Smooth muscle cell (in vitro differentiated cells): ENCODE data around the gene RFNG. TPM values are rescaled to one million over a fixed set of nuclear protein-coding genes. Genes with fewer than 3 reads are reported as not detected.
A peak's percentile ranks its signal among the peaks of the same experiment; 100 is the strongest.

Experiments
- DNase-seq: peaks from one replicate; lab custom pipeline; 2025; ENCODE audit not compliant: unreplicated experiment; lab: John Stamatoyannopoulos, UW
- H2AFZ ChIP-seq: fragments of 200-600 bp; sonication (generic); 2 replicates; pipeline ENCODE4 v1.6.0; 2016; ENCODE audit warnings: antibody characterized with exemption, low read depth, mild to moderate bottlenecking
- H3F3A ChIP-seq: fragments of 200-600 bp; sonication (generic); 2 replicates; pipeline ENCODE4 v1.6.0; 2017; ENCODE audit warnings: antibody characterized with exemption, low read depth
- H3K27ac ChIP-seq: fragments of 200-600 bp; sonication (generic); 2 replicates; pipeline ENCODE4 v1.5.1; 2016; ENCODE audit warnings: low read depth, mild to moderate bottlenecking
- H3K27me3 ChIP-seq: fragments of 200-600 bp; sonication (generic); 2 replicates; pipeline ENCODE4 v1.6.1; 2016; ENCODE audit warnings: low read depth, mild to moderate bottlenecking
- H3K36me3 ChIP-seq: fragments of 200-600 bp; sonication (generic); 2 replicates; pipeline ENCODE4 v1.5.1; 2016; ENCODE audit warnings: low read depth
- H3K4me1 ChIP-seq: fragments of 200-600 bp; sonication (generic); 2 replicates; pipeline ENCODE4 v1.5.1; 2016; ENCODE audit warnings: low read depth
- H3K4me2 ChIP-seq: fragments of 200-600 bp; sonication (generic); 2 replicates; pipeline ENCODE4 v1.6.0; 2016; ENCODE audit warnings: mild to moderate bottlenecking
- H3K4me3 ChIP-seq: fragments of 200-600 bp; sonication (generic); 2 replicates; pipeline ENCODE4 v1.5.1; 2016; ENCODE audit warnings: mild to moderate bottlenecking
- H3K79me2 ChIP-seq: fragments of 200-600 bp; sonication (generic); 2 replicates; pipeline ENCODE4 v1.6.0; 2016; ENCODE audit warnings: low read depth, mild to moderate bottlenecking
- H3K9ac ChIP-seq: fragments of 200-600 bp; sonication (generic); 2 replicates; pipeline ENCODE4 v1.6.0; 2016; ENCODE audit warnings: low read depth
- H3K9me3 ChIP-seq: fragments of 200-600 bp; sonication (generic); replicated peaks from 2 replicates; pipeline ENCODE4 v1.5.1; 2016; ENCODE audit warnings: low read depth
- H4K20me1 ChIP-seq: fragments of 200-600 bp; sonication (generic); 2 replicates; pipeline ENCODE4 v1.6.0; 2016; ENCODE audit warnings: low read depth
- CTCF ChIP-seq: fragments of 200-600 bp; sonication (generic); IDR thresholded peaks from 2 replicates; pipeline ENCODE4 v1.5.1; 2017; ENCODE audit warnings: borderline replicate concordance, mild to moderate bottlenecking, antibody characterized with exemption; ENCODE audit not compliant: insufficient read depth, poor library complexity, severe bottlenecking
- WGBS: methylation state at CpG from one replicate; pipeline ENCODE4 v1.1.7; 2016; ENCODE audit warnings: low lambda C conversion rate; 5-methylcytosine and 5-hydroxymethylcytosine counted together
- polyA plus RNA-seq: library from polyadenylated mRNA; unstranded; fragments of >200 nt; fragmentation: Nextera tagmentation; extraction: Ambion mirVana; gene quantifications from 2 replicates; pipeline ENCODE4 v1.2.1, GENCODE V29; 2016
- total RNA-seq: library from RNA; depleted of rRNA; stranded (reverse); fragments of >200 nt; gene quantifications from 2 replicates; pipeline ENCODE4 v1.2.3, GENCODE V29; 2014

Gene RFNG, protein sequence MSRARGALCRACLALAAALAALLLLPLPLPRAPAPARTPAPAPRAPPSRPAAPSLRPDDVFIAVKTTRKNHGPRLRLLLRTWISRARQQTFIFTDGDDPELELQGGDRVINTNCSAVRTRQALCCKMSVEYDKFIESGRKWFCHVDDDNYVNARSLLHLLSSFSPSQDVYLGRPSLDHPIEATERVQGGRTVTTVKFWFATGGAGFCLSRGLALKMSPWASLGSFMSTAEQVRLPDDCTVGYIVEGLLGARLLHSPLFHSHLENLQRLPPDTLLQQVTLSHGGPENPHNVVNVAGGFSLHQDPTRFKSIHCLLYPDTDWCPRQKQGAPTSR
- total RNA-seq (20.3 and 27.1 TPM in 2 replicates), polyA plus RNA-seq (54.9 and 58.8 TPM in 2 replicates)

DNA sequence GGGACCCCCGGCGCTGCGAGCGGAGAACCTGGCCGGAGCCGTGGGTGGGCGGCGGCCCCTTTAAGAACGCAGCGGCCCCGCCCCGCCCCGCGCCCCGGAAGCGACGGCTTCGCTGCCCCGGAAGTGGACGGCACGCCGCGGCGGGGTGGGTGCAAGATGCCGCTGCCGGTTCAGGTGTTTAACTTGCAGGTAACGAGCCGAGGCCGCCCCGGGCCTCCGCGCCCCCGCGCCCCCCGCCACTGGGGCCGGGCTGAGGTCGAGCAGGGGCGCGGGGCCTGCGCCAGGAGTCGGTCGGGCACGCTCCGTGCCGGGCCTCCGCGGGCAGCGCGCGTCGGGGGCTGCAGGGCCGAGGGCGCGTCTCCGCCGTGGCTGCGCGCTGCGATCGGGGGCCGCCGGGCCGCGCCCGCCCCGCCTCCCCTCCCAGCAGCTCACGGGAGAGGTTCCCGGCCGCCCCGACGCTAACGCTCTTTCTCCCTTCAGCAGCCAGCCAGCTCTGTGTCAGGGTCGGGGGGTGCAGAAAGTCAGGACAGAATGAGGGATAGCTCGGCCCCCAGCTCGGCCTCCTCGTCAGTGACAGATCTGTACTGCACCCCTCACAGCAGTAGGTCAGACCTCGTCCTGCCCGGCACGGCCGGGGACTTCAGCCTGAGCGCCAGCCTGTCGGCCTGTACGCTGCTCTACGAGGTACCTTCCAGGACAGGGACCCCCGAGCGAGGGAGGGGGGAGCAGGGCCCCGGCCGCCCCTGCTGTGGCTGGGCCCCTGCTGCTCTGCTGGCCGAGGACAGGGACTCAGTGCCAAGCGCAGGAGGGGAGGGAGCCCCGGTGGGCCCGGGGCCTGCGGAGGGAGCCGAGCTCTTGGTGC lies at the start of gene RFNG, which contains the start of gene GPS1:
TSS of gene RFNG (minus strand) at position 36 of the 862 bp plus-strand sequence. CDS start 45 bp downstream, outside the sequence.
TSS of gene GPS1 (plus strand) at position 123 of the 862 bp plus-strand sequence. CDS start at position 157, 34 bp downstream.
- DNase-seq = no peak
- H3K27ac ChIP-seq = no peak within 1 kb of the TSS
- no peak for TF ChIP-seq CTCF
- H3K9me3 ChIP-seq = no peaks in the 10 kb centered on the region
- no peaks in the 10 kb centered on the region for H3K36me3 ChIP-seq
- no peaks in the 10 kb centered on the region for H3K27me3 ChIP-seq
- peaks cover 16% of the 10 kb centered on the region for H3K4me1 ChIP-seq
- peak within 1 kb of the TSS; percentile 19 for H2AFZ ChIP-seq
- peak within 1 kb of the TSS; percentile 68 for H3K9ac ChIP-seq
- H3K79me2 ChIP-seq = peaks cover 23% of the 10 kb centered on the region
- peak within 1 kb of the TSS; percentile 55 for H3K4me3 ChIP-seq
- peak within 1 kb of the TSS; percentile 91 for H3K4me2 ChIP-seq
- H4K20me1 ChIP-seq = peaks cover 7% of the 10 kb centered on the region
- WGBS = 2% methylated on average over 60 of the region's 94 CpGs
- H3F3A ChIP-seq = no peaks in the 10 kb centered on the region

DNA sequence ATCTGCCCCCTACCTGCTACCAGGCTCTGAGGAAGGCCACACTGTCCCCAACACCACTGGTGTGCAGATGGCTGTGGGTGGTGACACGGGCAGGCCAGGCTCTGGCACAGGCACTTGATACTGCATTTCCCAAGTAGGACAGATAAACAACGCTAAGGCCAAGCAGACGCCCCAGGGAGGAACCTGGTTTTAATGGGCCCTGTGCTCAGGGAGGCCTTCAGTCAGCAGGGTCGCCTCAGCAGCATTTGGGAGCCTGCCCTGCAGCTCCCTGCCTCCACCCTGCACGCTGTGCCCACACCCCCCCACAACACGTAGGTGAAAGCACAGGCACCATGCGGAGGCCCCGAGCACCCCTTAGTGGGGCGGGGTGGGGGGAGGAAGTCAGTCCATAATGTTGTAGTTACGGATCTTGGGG lies 49.7 kb upstream of the RFNG start:
- Histone ChIP-seq H3K36me3 (no peaks in the 10 kb centered on the region), H3K4me1 (peaks cover 56% of the 10 kb centered on the region), H3K9me3 (no peaks in the 10 kb centered on the region), H3K9ac (no peak overlapping the region), H3K27ac (no peak overlapping the region), H2AFZ (no peak overlapping the region), H3K27me3 (no peaks in the 10 kb centered on the region), H3K4me2 (no peak overlapping the region), H3K79me2 (peaks cover 17% of the 10 kb centered on the region), H3K4me3 (no peak overlapping the region), H3F3A (peaks cover 13% of the 10 kb centered on the region), H4K20me1 (peaks cover 15% of the 10 kb centered on the region)
- WGBS = 84% methylated on average over 10 of the region's 10 CpGs
- DNase-seq = no peak
- no peak for TF ChIP-seq CTCF

GRCh38 chr17:82100502-82101298 lies 49.1 kb upstream of the RFNG start:
- peak overlapping the region; percentile 100 for H3K4me2 ChIP-seq
- H3K36me3 ChIP-seq = no peaks in the 10 kb centered on the region
- H2AFZ ChIP-seq = no peak overlapping the region
- no peak overlapping the region for H3K4me3 ChIP-seq
- no peak for DNase-seq
- no peak for TF ChIP-seq CTCF
- peaks cover 13% of the 10 kb centered on the region for H3F3A ChIP-seq
- no peaks in the 10 kb centered on the region for H3K27me3 ChIP-seq
- WGBS = 91% methylated on average over 33 of the region's 35 CpGs
- H3K27ac ChIP-seq = no peak overlapping the region
- no peaks in the 10 kb centered on the region for H3K9me3 ChIP-seq
- peaks cover 23% of the 10 kb centered on the region for H3K79me2 ChIP-seq
- H3K9ac ChIP-seq = no peak overlapping the region
- H3K4me1 ChIP-seq = peaks cover 56% of the 10 kb centered on the region
- peaks cover 21% of the 10 kb centered on the region for H4K20me1 ChIP-seq
